ENCODE results near the gene POC5. TPM values are rescaled to one million over a fixed set of nuclear protein-coding genes. Genes with fewer than 3 reads are reported as not detected.

Gene POC5
- total and polyA plus RNA-seq, 2 of the 13 experiments (the other 11 are each of a cell fraction or from before 2014, with no cell fraction given), result 6.9 to 9.3 TPM

DNA sequence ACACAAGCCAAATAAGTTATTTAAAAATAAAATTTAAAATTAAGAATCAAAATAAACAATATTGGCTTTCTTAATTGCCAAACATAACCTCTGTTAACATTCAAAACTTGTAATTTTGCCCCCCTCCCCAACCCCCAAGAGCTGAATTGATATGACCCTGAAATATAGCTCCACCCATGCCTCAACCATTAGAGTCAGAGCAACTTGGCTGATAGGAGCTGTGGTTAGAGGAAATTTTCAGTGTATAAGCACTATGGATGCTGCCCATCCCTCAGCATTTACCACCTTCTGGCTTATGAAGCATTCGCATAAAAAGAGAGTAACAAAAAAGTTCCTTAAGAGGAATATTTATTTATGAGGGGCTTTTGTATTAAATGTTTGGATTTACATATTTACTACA, 6.1 kb downstream of the POC5 start (continued):
- TF ChIP-seq, protein P1, sequence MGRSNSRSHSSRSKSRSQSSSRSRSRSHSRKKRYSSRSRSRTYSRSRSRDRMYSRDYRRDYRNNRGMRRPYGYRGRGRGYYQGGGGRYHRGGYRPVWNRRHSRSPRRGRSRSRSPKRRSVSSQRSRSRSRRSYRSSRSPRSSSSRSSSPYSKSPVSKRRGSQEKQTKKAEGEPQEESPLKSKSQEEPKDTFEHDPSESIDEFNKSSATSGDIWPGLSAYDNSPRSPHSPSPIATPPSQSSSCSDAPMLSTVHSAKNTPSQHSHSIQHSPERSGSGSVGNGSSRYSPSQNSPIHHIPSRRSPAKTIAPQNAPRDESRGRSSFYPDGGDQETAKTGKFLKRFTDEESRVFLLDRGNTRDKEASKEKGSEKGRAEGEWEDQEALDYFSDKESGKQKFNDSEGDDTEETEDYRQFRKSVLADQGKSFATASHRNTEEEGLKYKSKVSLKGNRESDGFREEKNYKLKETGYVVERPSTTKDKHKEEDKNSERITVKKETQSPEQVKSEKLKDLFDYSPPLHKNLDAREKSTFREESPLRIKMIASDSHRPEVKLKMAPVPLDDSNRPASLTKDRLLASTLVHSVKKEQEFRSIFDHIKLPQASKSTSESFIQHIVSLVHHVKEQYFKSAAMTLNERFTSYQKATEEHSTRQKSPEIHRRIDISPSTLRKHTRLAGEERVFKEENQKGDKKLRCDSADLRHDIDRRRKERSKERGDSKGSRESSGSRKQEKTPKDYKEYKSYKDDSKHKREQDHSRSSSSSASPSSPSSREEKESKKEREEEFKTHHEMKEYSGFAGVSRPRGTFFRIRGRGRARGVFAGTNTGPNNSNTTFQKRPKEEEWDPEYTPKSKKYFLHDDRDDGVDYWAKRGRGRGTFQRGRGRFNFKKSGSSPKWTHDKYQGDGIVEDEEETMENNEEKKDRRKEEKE (IDR thresholded peaks at IDR 0.05), result no peak

DNA sequence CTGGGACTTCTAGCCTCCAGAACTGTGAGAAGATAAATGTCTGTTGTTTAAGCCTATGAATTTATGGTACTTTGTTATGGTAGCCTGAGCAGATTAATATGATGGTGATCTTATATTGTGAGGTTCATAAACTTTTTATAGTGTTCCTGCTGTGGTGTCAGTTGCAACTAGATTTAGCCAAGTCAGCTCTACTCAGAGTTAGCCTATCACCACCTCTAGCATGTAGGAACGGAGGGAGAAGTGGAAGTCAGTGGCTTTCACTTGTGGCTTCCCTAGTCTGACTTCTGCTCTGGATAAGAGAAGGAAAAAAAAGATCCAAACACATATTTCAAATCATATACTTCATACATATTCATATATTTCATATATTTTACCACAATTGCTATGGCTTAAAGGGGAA, 6.6 kb downstream of the POC5 start:
- H3K36me3 ChIP-seq (replicated peaks in 1 of 2; ENCODE audit: control insufficient read depth in 1 of 2, insufficient read depth in 2 of 2, low read length in 2 of 2), result peaks cover 0 to 20% of the 10 kb centered on the region in 2 experiments; a peak in 1 of 5 replicates
- FAIRE-seq (no peak), ATAC-seq (no peak), DNase-seq (ENCODE audit: low spot score) (no peak)
- H3K4me2 ChIP-seq (ENCODE audit: low read depth, low read length), result no peak overlapping the region
- no peaks in the 10 kb centered on the region for H4K20me1 ChIP-seq (ENCODE audit: insufficient read depth, low read length)
- ChIA-PET CTCF (ENCODE audit: low intra/inter-chr PET ratio, low total read pairs) (no interaction called here), POLR2A (no interaction called here)
- no TSS peak for BruUV-seq (replicated peaks)
- H3K4me3 ChIP-seq (replicated peaks in 1 of 3; ENCODE audit: insufficient read depth in 1 of 3, low read depth in 2 of 3, low read length in 3 of 3), result no peak overlapping the region
- H3K4me1 ChIP-seq (ENCODE audit: insufficient read depth, low read length), result peaks cover 10% of the 10 kb centered on the region
- in situ Hi-C loops (cut with HindIII; ENCODE audit: extremely low pct_ligation_motif_present, low pct_unique_long_range_greater_than_20kb), result no loop called here
- whole genome bisulfite sequencing (ENCODE audit: low lambda C conversion rate), result 100% methylated on average over 1 of the region's 1 CpG
- TF ChIP-seq ZSCAN9 (CRISPR knock-in tag; IDR thresholded peaks at IDR 0.05; ENCODE audit: borderline replicate concordance) (no peak), ZNF282 (IDR thresholded peaks at IDR 0.05; ENCODE audit: partially characterized antibody) (no peak), MAFF (IDR thresholded peaks at IDR 0.05; ENCODE audit: low read depth, low read length) (0 out of 2 replicates have a peak, but pooled peaks have one; percentile 12), MAFK (conservative IDR thresholded peaks at IDR 0.05 in 1 of 2, IDR thresholded peaks at IDR 0.05 in 1 of 2; ENCODE audit: low read length in 2 of 2) (peak in 1 of 2 experiments; percentile 43; a peak in 2 of 4 replicates)
- TF ChIP-seq, protein P2, sequence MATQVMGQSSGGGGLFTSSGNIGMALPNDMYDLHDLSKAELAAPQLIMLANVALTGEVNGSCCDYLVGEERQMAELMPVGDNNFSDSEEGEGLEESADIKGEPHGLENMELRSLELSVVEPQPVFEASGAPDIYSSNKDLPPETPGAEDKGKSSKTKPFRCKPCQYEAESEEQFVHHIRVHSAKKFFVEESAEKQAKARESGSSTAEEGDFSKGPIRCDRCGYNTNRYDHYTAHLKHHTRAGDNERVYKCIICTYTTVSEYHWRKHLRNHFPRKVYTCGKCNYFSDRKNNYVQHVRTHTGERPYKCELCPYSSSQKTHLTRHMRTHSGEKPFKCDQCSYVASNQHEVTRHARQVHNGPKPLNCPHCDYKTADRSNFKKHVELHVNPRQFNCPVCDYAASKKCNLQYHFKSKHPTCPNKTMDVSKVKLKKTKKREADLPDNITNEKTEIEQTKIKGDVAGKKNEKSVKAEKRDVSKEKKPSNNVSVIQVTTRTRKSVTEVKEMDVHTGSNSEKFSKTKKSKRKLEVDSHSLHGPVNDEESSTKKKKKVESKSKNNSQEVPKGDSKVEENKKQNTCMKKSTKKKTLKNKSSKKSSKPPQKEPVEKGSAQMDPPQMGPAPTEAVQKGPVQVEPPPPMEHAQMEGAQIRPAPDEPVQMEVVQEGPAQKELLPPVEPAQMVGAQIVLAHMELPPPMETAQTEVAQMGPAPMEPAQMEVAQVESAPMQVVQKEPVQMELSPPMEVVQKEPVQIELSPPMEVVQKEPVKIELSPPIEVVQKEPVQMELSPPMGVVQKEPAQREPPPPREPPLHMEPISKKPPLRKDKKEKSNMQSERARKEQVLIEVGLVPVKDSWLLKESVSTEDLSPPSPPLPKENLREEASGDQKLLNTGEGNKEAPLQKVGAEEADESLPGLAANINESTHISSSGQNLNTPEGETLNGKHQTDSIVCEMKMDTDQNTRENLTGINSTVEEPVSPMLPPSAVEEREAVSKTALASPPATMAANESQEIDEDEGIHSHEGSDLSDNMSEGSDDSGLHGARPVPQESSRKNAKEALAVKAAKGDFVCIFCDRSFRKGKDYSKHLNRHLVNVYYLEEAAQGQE (IDR thresholded peaks at IDR 0.05; ENCODE audit: borderline replicate concordance in 1 of 2, low read depth in 1 of 2, low read length in 2 of 2), result no peak
- peaks cover 5% of the 10 kb centered on the region for H3K79me2 ChIP-seq (ENCODE audit: insufficient read depth, low read length)
- intact Hi-C loops (cut with micrococcal nuclease; ENCODE audit: unreplicated experiment), result no loop called here
- H3K9me3 ChIP-seq (ENCODE audit: low read length), result no peaks in the 10 kb centered on the region
- no peaks in the 10 kb centered on the region for H3K27me3 ChIP-seq (ENCODE audit: control insufficient read depth in 1 of 2, insufficient read depth in 2 of 2, low read length in 2 of 2)
- no peak overlapping the region for H3K9ac ChIP-seq (ENCODE audit: insufficient read depth, low read depth, low read length)
- no peak overlapping the region for H2AFZ ChIP-seq (ENCODE audit: low read length)
- H3K27ac ChIP-seq (ENCODE audit: extremely low read length, insufficient read depth, low read length), result no peak overlapping the region
